Astrocyte of the cerebellum (primary cell): ENCODE results near the gene AMACR.

Experiments
- DNase-seq: peaks from one replicate; pipeline ENCODE4 v3.0.0-alpha.2; 2011; ENCODE audit warnings: low read depth
- H3K4me3 ChIP-seq: 2 replicates; pipeline ENCODE4 v1.5.1; 2011; ENCODE audit warnings: mild to moderate bottlenecking, low read depth, low read length, moderate library complexity
- in situ Hi-C: cut with HindIII; loops from 2 replicates; pipeline ENCODE4 v1.10.0; 2017; ENCODE audit warnings: low sequenced_read_pairs
- TF ChIP-seq, protein P1 (sequence below): IDR thresholded peaks from 2 replicates; pipeline ENCODE4 v1.5.1; 2012; ENCODE audit warnings: low read length, low read depth, moderate library complexity, mild to moderate bottlenecking; ENCODE audit errors: missing control alignments

AMACR gene

DNA sequence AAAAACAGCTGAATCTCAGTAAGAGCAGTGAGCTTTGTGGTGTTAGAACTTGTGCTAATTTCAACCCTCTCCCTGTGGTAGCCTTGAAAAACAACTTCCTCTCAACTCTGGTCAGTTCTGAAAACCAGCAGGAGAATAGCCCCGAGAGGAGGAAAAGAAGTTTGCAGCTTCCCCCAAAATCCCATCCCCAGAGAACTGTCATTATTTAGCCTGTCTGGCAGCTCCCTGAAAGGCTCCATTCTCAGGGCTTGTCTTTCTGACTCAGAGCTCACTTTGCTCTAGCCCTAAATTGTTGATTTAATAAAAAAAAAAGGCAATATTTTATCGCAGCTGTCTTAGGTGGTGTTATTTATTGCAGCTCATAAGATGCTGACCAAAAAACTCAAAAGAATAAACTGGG is 12.0 kb downstream of the AMACR start:
- in situ Hi-C loops, result no loop called here
- TF ChIP-seq, protein P1, sequence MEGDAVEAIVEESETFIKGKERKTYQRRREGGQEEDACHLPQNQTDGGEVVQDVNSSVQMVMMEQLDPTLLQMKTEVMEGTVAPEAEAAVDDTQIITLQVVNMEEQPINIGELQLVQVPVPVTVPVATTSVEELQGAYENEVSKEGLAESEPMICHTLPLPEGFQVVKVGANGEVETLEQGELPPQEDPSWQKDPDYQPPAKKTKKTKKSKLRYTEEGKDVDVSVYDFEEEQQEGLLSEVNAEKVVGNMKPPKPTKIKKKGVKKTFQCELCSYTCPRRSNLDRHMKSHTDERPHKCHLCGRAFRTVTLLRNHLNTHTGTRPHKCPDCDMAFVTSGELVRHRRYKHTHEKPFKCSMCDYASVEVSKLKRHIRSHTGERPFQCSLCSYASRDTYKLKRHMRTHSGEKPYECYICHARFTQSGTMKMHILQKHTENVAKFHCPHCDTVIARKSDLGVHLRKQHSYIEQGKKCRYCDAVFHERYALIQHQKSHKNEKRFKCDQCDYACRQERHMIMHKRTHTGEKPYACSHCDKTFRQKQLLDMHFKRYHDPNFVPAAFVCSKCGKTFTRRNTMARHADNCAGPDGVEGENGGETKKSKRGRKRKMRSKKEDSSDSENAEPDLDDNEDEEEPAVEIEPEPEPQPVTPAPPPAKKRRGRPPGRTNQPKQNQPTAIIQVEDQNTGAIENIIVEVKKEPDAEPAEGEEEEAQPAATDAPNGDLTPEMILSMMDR, result no peak
- DNase-seq, result no peak
- H3K4me3 ChIP-seq, result no peak overlapping the region

DNA sequence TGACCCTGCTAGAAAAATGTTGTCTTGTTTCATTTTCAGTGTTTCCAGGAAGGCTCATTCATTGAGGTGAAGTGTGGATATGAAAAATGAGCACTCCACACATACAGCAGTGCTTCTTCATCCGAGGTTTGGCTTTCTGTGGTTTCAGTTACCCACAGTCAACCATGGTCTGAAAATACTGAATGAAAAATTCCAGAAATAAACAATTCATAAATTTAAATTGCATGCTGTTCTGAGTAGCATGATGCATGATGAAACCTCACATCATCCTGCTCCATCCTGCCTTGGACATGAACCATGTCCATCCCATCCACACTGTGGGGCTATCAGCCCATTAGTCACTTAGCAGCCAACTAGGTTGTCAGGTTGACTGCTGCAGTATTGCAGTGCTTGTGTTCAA is 13.0 kb downstream of the AMACR start:
- H3K4me3 ChIP-seq, result no peak overlapping the region
- in situ Hi-C loops, result no loop called here
- TF ChIP-seq, protein P1, result no peak
- no peak for DNase-seq

DNA sequence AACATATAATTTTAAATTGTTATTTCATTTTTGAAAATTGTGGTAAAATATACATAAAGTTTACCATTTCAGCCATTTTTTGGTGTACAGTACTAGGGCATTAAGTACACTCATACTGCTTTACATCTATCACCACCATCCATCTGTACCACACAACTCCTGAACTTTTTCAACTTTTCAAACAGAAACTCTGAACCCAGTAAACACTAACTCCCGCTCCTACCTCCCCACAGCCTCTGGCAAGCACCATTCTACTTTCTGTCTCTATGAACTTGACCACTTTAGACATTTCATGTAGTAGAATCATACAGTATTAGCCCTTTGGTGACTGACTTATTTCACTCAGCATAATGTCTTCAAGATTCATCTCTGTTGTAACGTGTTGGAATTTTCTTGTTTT is 15.0 kb downstream of the AMACR start:
- H3K4me3 ChIP-seq, result no peak overlapping the region
- in situ Hi-C loops, result no loop called here
- DNase-seq, result no peak
- TF ChIP-seq, protein P1, result no peak

DNA sequence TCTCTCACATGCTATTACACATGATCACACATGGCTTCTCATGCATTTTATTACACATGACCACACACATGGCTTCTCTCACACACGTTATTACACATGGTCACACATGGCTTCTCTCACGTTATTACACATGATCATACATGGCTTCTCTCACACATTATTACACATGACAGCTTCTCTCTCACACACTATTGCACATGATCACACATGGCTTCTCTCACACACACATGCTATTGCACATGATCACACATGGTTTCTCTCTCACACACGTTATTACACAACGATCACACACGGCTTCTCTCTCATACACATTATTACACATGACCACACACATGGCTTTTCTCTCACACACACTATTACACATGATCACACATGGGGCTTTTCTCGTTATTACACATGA is 22.4 kb downstream of the AMACR start:
- TF ChIP-seq, protein P1, result no peak
- in situ Hi-C loops, result no loop called here
- no peak overlapping the region for H3K4me3 ChIP-seq
- no peak for DNase-seq

DNA sequence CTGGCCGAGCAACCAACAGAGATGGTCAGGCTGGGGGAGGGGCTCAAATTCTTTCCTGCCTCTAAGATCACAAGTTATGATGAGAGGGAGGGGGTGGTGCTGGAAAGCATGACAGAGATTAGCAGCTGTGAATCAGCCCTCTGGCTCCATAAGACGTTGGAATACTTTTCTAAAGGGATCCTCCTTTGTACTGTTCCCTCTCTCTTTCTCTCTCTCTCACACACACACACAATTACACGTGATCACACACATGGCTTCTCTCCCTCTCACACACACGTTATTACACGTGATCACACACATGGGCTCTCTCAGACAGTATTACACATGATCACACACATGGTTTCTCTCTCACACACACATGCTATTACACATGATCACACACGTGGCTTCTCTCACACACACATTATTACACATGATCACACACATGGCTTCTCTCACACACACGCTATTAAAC is 23.2 kb downstream of the AMACR start, which contains the start of gene SLC45A2:
Gene SLC45A2 (minus strand): TSS at position 23 of the 454 bp plus-strand sequence. CDS start 110 bp downstream, outside the sequence.
- in situ Hi-C loops, result no loop called here
- H3K4me3 ChIP-seq, result no peak within 1 kb of the TSS
- no peak for DNase-seq
- TF ChIP-seq, protein P1, result no peak

DNA sequence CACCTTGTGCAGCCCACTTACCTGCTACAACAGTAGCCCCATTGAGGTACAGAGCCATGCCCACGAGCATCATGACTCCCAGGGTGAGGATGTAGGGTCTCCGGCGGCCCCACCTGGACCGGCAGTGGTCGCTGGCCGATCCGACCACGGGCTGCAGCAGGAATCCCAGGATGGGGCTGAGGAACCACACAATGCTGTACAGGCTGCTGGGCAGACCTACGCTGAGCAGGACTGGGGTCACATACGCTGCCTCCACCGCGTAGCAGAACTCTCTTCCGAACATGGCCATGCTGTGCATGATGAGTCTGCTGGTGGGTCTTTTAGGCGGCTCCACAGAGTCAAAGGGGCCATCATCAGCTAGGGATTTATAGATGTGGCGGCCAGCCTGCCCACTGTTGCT is 23.7 kb downstream of the AMACR start:
- in situ Hi-C loops, result no loop called here
- DNase-seq, result no peak
- TF ChIP-seq, protein P1, result no peak
- H3K4me3 ChIP-seq, result no peak overlapping the region
